Neutrophil (primary cell): Measurements from ENCODE around the gene ALG1.

Experiments used
- H3K27ac ChIP-seq: fragments of 200-600 bp; sonication (generic); 2 replicates; pipeline ENCODE4 v1.5.1; 2016; ENCODE audit warnings: mild to moderate bottlenecking, moderate library complexity
- H3K27me3 ChIP-seq: fragments of 200-600 bp; sonication (generic); 2 replicates; pipeline ENCODE4 v1.6.0; 2016; ENCODE audit warnings: mild to moderate bottlenecking
- H3K36me3 ChIP-seq: fragments of 200-600 bp; sonication (generic); 2 replicates; pipeline ENCODE4 v1.5.1; 2017
- H3K4me1 ChIP-seq, 2 experiments: fragments of 200-600 bp in 1 of 2; sonication (generic) in 1 of 2; 1 replicate in 1 of 2; 2 replicates in 1 of 2; pipeline versions ENCODE4 v1.5.1 to v1.6.1; 2013 to 2016; ENCODE audit warnings: low read depth in 1 of 2, low read length in 1 of 2, mild to moderate bottlenecking in 1 of 2, moderate library complexity in 1 of 2; ENCODE audit not compliant: control insufficient read depth in 1 of 2, insufficient read depth in 1 of 2
- H3K4me3 ChIP-seq, 2 experiments: fragments of 200-600 bp in 1 of 2; sonication (generic) in 1 of 2; 1 replicate in 1 of 2; 2 replicates in 1 of 2; pipeline ENCODE4 v1.5.1; 2013 to 2016; ENCODE audit warnings: low read depth in 1 of 2, low read length in 1 of 2, mild to moderate bottlenecking in 1 of 2, moderate library complexity in 1 of 2
- H3K9me3 ChIP-seq: fragments of 200-600 bp; sonication (generic); 2 replicates; pipeline ENCODE4 v1.5.1; 2016
- CTCF ChIP-seq: fragments of 200-600 bp; sonication (generic); IDR thresholded peaks from 2 replicates; pipeline ENCODE4 v1.5.1; 2016; ENCODE audit warnings: antibody characterized with exemption

ALG1 gene

GRCh38 chr16:5027086-5027485 lies 44.6 kb upstream of the ALG1 start:
- Histone ChIP-seq H3K27ac (no peak overlapping the region), H3K4me3 (no peak overlapping the region), H3K27me3 (no peaks in the 10 kb centered on the region), H3K4me1 (no peaks in the 10 kb centered on the region), H3K36me3 (peaks cover 10% of the 10 kb centered on the region), H3K9me3 (no peaks in the 10 kb centered on the region)
- no peak for TF ChIP-seq CTCF

GRCh38 chr16:5027575-5028235 lies 43.9 kb upstream of the ALG1 start:
- Histone ChIP-seq H3K36me3 (peaks cover 10% of the 10 kb centered on the region), H3K27me3 (peaks cover 2% of the 10 kb centered on the region), H3K9me3 (no peaks in the 10 kb centered on the region), H3K4me1 (peaks cover 0 to under 1% of the 10 kb centered on the region in 2 experiments), H3K27ac (no peak overlapping the region), H3K4me3 (no peak overlapping the region)
- TF ChIP-seq CTCF: no peak

- no peaks in the 10 kb centered on the region for H3K9me3 ChIP-seq
- H3K36me3 ChIP-seq: peaks cover 10% of the 10 kb centered on the region
- peaks cover 9% of the 10 kb centered on the region for H3K27me3 ChIP-seq
- H3K4me1 ChIP-seq: peaks cover 11 to 14% of the 10 kb centered on the region in 2 experiments
- no peak overlapping the region for H3K27ac ChIP-seq
- no peak for TF ChIP-seq CTCF
- no peak overlapping the region for H3K4me3 ChIP-seq
These were observed 42.6 kb upstream of the ALG1 start for GRCh38 chr16:5028950-5029475.

- Histone ChIP-seq H3K36me3 (peaks cover 6% of the 10 kb centered on the region), H3K4me1 (peaks cover 12 to 16% of the 10 kb centered on the region in 2 experiments), H3K9me3 (no peaks in the 10 kb centered on the region), H3K27me3 (peaks cover 9% of the 10 kb centered on the region), H3K4me3 (no peak overlapping the region), H3K27ac (no peak overlapping the region)
- no peak for TF ChIP-seq CTCF
These were observed 41.3 kb upstream of the ALG1 start for GRCh38 chr16:5030251-5030870.

GRCh38 chr16:5031601-5032000 lies 40.0 kb upstream of the ALG1 start:
- H3K27ac ChIP-seq: no peak overlapping the region

More at GRCh38 chr16:5031601-5032000, 40.0 kb upstream of the ALG1 start:
- peaks cover 6% of the 10 kb centered on the region for H3K36me3 ChIP-seq
- no peak overlapping the region for H3K4me3 ChIP-seq
- no peak for TF ChIP-seq CTCF
- peaks cover 12 to 16% of the 10 kb centered on the region in 2 experiments for H3K4me1 ChIP-seq
- H3K27me3 ChIP-seq: peaks cover 9% of the 10 kb centered on the region
- no peaks in the 10 kb centered on the region for H3K9me3 ChIP-seq
